DND-41 (cell line): ENCODE measurements around the gene FMN1.

ENCODE experiments used
- ATAC-seq: fragments of 200-7000 bp; cut with Tn5 transposase; 3 replicates; pipeline ENCODE4 v1.9.1; 2021; ENCODE audit warnings: low read depth; ENCODE audit not compliant: insufficient read depth
- DNase-seq: peaks from one replicate; pipeline ENCODE4 v3.0.0-alpha.2; 2020
- H2AFZ ChIP-seq: 2 replicates; pipeline ENCODE4 v1.6.0; 2012; ENCODE audit warnings: low read depth, low read length
- H3K27ac ChIP-seq: 2 replicates; pipeline ENCODE4 v1.5.1; 2012; ENCODE audit warnings: low read length, inconsistent platforms
- H3K27me3 ChIP-seq: fragments of 200-600 bp; sonication (generic); 2 replicates; pipeline ENCODE4 v1.6.0; 2012; ENCODE audit warnings: low read length, mild to moderate bottlenecking, inconsistent platforms; ENCODE audit not compliant: insufficient read depth, poor library complexity
- H3K36me3 ChIP-seq: 2 replicates; pipeline ENCODE4 v1.5.1; 2012; ENCODE audit warnings: low read length, inconsistent platforms; ENCODE audit not compliant: insufficient read depth
- H3K4me1 ChIP-seq: 2 replicates; pipeline ENCODE4 v1.5.1; 2012; ENCODE audit warnings: mild to moderate bottlenecking, low read length; ENCODE audit not compliant: insufficient read depth
- H3K4me2 ChIP-seq: 2 replicates; pipeline ENCODE4 v1.6.0; 2012; ENCODE audit warnings: mild to moderate bottlenecking, moderate library complexity, low read length, inconsistent platforms; ENCODE audit not compliant: insufficient read depth
- H3K4me3 ChIP-seq, 2 experiments: fragments of 200-600 bp in 1 of 2; shearing (Covaris generic) in 1 of 2; 2 replicates each; pipeline ENCODE4 v1.5.1; 2012 to 2016; ENCODE audit warnings: inconsistent platforms in 2 of 2, low read length in 2 of 2, mild to moderate bottlenecking in 2 of 2, low read depth in 1 of 2, moderate library complexity in 1 of 2
- H3K79me2 ChIP-seq: 2 replicates; pipeline ENCODE4 v1.6.0; 2012; ENCODE audit warnings: low read length, inconsistent platforms; ENCODE audit not compliant: insufficient read depth
- H3K9ac ChIP-seq: 2 replicates; pipeline ENCODE4 v1.6.0; 2012; ENCODE audit warnings: low read depth, mild to moderate bottlenecking, inconsistent platforms, low read length, moderate library complexity
- H3K9me3 ChIP-seq: 2 replicates; pipeline ENCODE4 v1.5.1; 2012; ENCODE audit warnings: low read length, moderate library complexity, mild to moderate bottlenecking, inconsistent platforms; ENCODE audit not compliant: insufficient read depth, severe bottlenecking
- H4K20me1 ChIP-seq: 2 replicates; pipeline ENCODE4 v1.6.0; 2012; ENCODE audit warnings: low read length; ENCODE audit not compliant: insufficient read depth
- CTCF ChIP-seq: IDR thresholded peaks from 2 replicates; pipeline ENCODE4 v1.5.1; 2012; ENCODE audit warnings: borderline replicate concordance, low read length, moderate library complexity, mild to moderate bottlenecking; ENCODE audit not compliant: poor library complexity, severe bottlenecking; ENCODE audit errors: extremely low read depth
- EZH2 ChIP-seq: IDR thresholded peaks from 3 replicates; pipeline ENCODE4 v1.6.1; 2012; ENCODE audit warnings: borderline replicate concordance, low read depth, mild to moderate bottlenecking, moderate library complexity, low read length, inconsistent platforms; ENCODE audit not compliant: severe bottlenecking

Gene FMN1

GRCh38 chr15:33242669-33243191 lies 48.2 kb upstream of the FMN1 start:
- H2AFZ ChIP-seq: no peak overlapping the region
- no peaks in the 10 kb centered on the region for H4K20me1 ChIP-seq
- TF ChIP-seq EZH2 (no peak), CTCF (peak; percentile 48)
- H3K4me2 ChIP-seq: no peak overlapping the region
- no peak overlapping the region for H3K4me3 ChIP-seq
- no peaks in the 10 kb centered on the region for H3K79me2 ChIP-seq
- DNase-seq (no peak), ATAC-seq (no peak)
- H3K9ac ChIP-seq: no peak overlapping the region
- peaks cover 4% of the 10 kb centered on the region for H3K27me3 ChIP-seq
- H3K9me3 ChIP-seq: no peaks in the 10 kb centered on the region
- no peak overlapping the region for H3K27ac ChIP-seq
- H3K36me3 ChIP-seq: no peaks in the 10 kb centered on the region
- H3K4me1 ChIP-seq: no peaks in the 10 kb centered on the region

- Histone ChIP-seq H4K20me1 (no peaks in the 10 kb centered on the region), H3K4me1 (no peaks in the 10 kb centered on the region), H3K79me2 (no peaks in the 10 kb centered on the region), H3K36me3 (no peaks in the 10 kb centered on the region), H3K27me3 (peaks cover 4% of the 10 kb centered on the region), H3K27ac (no peak overlapping the region), H3K9me3 (no peaks in the 10 kb centered on the region), H3K9ac (no peak overlapping the region), H2AFZ (no peak overlapping the region), H3K4me2 (no peak overlapping the region), H3K4me3 (no peak overlapping the region)
- TF ChIP-seq EZH2 (no peak), CTCF (no peak)
- no peak for ATAC-seq
- no peak for DNase-seq
Measured at GRCh38 chr15:33242165-33242564, 47.7 kb upstream of the FMN1 start.

DNA sequence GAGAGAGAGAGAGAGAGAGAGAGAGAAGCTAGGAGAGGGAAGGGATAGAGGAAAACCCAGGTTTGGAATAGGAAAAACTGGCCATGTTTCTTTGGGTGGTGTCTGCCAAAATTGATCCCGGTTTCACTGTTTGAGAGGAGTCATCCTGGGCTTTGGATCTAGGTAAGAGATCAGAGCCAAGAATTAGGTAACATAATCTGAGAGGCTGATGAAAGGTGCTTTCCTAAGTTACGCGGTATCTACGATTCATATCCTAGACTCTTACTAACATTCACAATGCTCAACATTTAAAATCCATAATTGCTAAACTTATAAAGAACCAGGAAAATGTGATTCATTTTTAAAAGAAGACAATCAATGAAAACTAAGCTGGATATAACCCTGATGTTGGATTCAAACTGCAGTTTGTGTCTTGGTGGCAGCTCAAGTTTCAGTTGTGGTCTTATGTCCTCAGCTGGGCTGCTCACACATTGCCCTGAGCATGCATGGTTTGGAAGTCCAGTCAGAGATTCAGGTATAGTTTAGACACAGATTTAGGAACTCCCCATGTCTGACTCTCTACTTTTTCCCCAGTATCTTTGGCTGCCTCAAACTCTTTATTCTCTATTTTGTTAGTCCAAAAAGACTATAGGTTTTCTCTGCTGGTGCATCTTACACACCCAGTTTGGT lies 42.5 kb upstream of the FMN1 start:
- no peaks in the 10 kb centered on the region for H4K20me1 ChIP-seq
- no peaks in the 10 kb centered on the region for H3K27me3 ChIP-seq
- H3K36me3 ChIP-seq: no peaks in the 10 kb centered on the region
- no peaks in the 10 kb centered on the region for H3K9me3 ChIP-seq
- ATAC-seq (no peak), DNase-seq (no peak)
- H2AFZ ChIP-seq: no peak overlapping the region
- H3K4me3 ChIP-seq: no peak overlapping the region
- H3K4me2 ChIP-seq: no peak overlapping the region
- H3K9ac ChIP-seq: no peak overlapping the region
- no peak overlapping the region for H3K27ac ChIP-seq
- TF ChIP-seq EZH2: no peak
- no peak for TF ChIP-seq CTCF
- no peaks in the 10 kb centered on the region for H3K79me2 ChIP-seq
- no peaks in the 10 kb centered on the region for H3K4me1 ChIP-seq
